ENCODE results near the gene AK2.

Gene AK2

GRCh38 chr1:32967888-32968568 is 68.7 kb downstream of the AK2 start:
- no peaks in the 10 kb centered on the region for H3K36me3 Mint-ChIP-seq (ENCODE audit: low read depth)

GRCh38 chr1:32966900-32967299 is 69.8 kb downstream of the AK2 start:
- Mint-ChIP-seq H3K4me3 (no peak overlapping the region), H3K4me1 (ENCODE audit: low read depth) (peaks cover 38% of the 10 kb centered on the region), H3K36me3 (ENCODE audit: low read depth) (no peaks in the 10 kb centered on the region), H3K27ac (no peak overlapping the region), H3K9me3 (no peaks in the 10 kb centered on the region), H3K27me3 (peaks cover 18% of the 10 kb centered on the region)

More at GRCh38 chr1:32967888-32968568, 68.7 kb downstream of the AK2 start:
- no peaks in the 10 kb centered on the region for H3K9me3 Mint-ChIP-seq
- H3K4me1 Mint-ChIP-seq (ENCODE audit: low read depth) = peaks cover 34% of the 10 kb centered on the region
- no peak overlapping the region for H3K27ac Mint-ChIP-seq
- H3K4me3 Mint-ChIP-seq = no peak overlapping the region
- H3K27me3 Mint-ChIP-seq = peaks cover 26% of the 10 kb centered on the region

- Mint-ChIP-seq H3K4me3 (peak overlapping the region; percentile 83), H3K27me3 (peaks cover 5% of the 10 kb centered on the region), H3K27ac (peak overlapping the region; percentile 68), H3K4me1 (ENCODE audit: low read depth) (peaks cover 53% of the 10 kb centered on the region), H3K9me3 (no peaks in the 10 kb centered on the region), H3K36me3 (ENCODE audit: low read depth) (no peaks in the 10 kb centered on the region)
Measured at GRCh38 chr1:32965251-32965747, 71.4 kb downstream of the AK2 start.

- H3K36me3 Mint-ChIP-seq (ENCODE audit: low read depth) = no peaks in the 10 kb centered on the region
- H3K27me3 Mint-ChIP-seq = peaks cover 5% of the 10 kb centered on the region
- H3K27ac Mint-ChIP-seq = peak within 1 kb of the TSS; percentile 78
- H3K4me3 Mint-ChIP-seq = peak within 1 kb of the TSS; percentile 87
- H3K4me1 Mint-ChIP-seq (ENCODE audit: low read depth) = peaks cover 56% of the 10 kb centered on the region
- H3K9me3 Mint-ChIP-seq = no peaks in the 10 kb centered on the region
Measured at GRCh38 chr1:32964461-32965250, 72.0 kb downstream of the AK2 start, which contains the start of gene RNF19B. TSS of gene RNF19B (minus strand) at chr1:32964809. CDS start at chr1:32964685, 124 bp downstream.

GRCh38 chr1:32963746-32964460 is 72.8 kb downstream of the AK2 start:
- Mint-ChIP-seq H3K4me1 (ENCODE audit: low read depth) (peaks cover 59% of the 10 kb centered on the region), H3K27ac (peak overlapping the region; percentile 78)

GRCh38 chr1:32962248-32962896 is 74.3 kb downstream of the AK2 start:
- H3K27me3 Mint-ChIP-seq = no peaks in the 10 kb centered on the region
- H3K36me3 Mint-ChIP-seq (ENCODE audit: low read depth) = no peaks in the 10 kb centered on the region
- peak overlapping the region; percentile 87 for H3K4me3 Mint-ChIP-seq
- H3K4me1 Mint-ChIP-seq (ENCODE audit: low read depth) = peaks cover 59% of the 10 kb centered on the region
- H3K27ac Mint-ChIP-seq = peak overlapping the region; percentile 46
- H3K9me3 Mint-ChIP-seq = no peaks in the 10 kb centered on the region

More at GRCh38 chr1:32963746-32964460, 72.8 kb downstream of the AK2 start:
- no peaks in the 10 kb centered on the region for H3K27me3 Mint-ChIP-seq
- no peaks in the 10 kb centered on the region for H3K9me3 Mint-ChIP-seq
- H3K4me3 Mint-ChIP-seq = peak overlapping the region; percentile 87
- H3K36me3 Mint-ChIP-seq (ENCODE audit: low read depth) = no peaks in the 10 kb centered on the region

GRCh38 chr1:32960819-32961355 is 75.8 kb downstream of the AK2 start:
- H3K27ac Mint-ChIP-seq = peak overlapping the region; percentile 59
- H3K36me3 Mint-ChIP-seq (ENCODE audit: low read depth) = no peaks in the 10 kb centered on the region
- H3K4me1 Mint-ChIP-seq (ENCODE audit: low read depth) = peaks cover 68% of the 10 kb centered on the region
- H3K4me3 Mint-ChIP-seq = peak overlapping the region; percentile 55
- H3K9me3 Mint-ChIP-seq = no peaks in the 10 kb centered on the region
- no peaks in the 10 kb centered on the region for H3K27me3 Mint-ChIP-seq

GRCh38 chr1:32960342-32960741 is 76.3 kb downstream of the AK2 start:
- Mint-ChIP-seq H3K4me1 (ENCODE audit: low read depth) (peaks cover 69% of the 10 kb centered on the region), H3K4me3 (no peak overlapping the region), H3K9me3 (no peaks in the 10 kb centered on the region), H3K27me3 (no peaks in the 10 kb centered on the region), H3K36me3 (ENCODE audit: low read depth) (no peaks in the 10 kb centered on the region), H3K27ac (peak overlapping the region; percentile 24)

- Mint-ChIP-seq H3K4me1 (ENCODE audit: low read depth) (peaks cover 74% of the 10 kb centered on the region), H3K27me3 (no peaks in the 10 kb centered on the region), H3K4me3 (no peak overlapping the region), H3K9me3 (no peaks in the 10 kb centered on the region), H3K36me3 (ENCODE audit: low read depth) (peaks cover 6% of the 10 kb centered on the region), H3K27ac (no peak overlapping the region)
Measured at GRCh38 chr1:32958827-32959226, 77.9 kb downstream of the AK2 start.
